Testis (tissue), 3 donors: Measurements from ENCODE around the gene ZNF264. TPM values are rescaled to one million over a fixed set of nuclear protein-coding genes. Genes with fewer than 3 reads are reported as not detected.

Experiments used
- DNase-seq: peaks from one replicate; pipeline ENCODE4 v3.0.0-alpha.2; 2019
- H3K27ac ChIP-seq, 2 donors: fragments of 200-600 bp; sonication (generic); one replicate each; pipeline ENCODE4 v1.5.1; 2019
- H3K27me3 ChIP-seq: fragments of 200-600 bp; sonication (generic); one replicate; pipeline ENCODE4 v1.5.1; 2019
- H3K36me3 ChIP-seq: fragments of 200-600 bp; sonication (generic); one replicate; pipeline ENCODE4 v1.5.1; 2017; ENCODE audit warnings: low read depth; ENCODE audit errors: missing control alignments
- H3K4me1 ChIP-seq: fragments of 200-600 bp; sonication (generic); one replicate; pipeline ENCODE4 v1.5.1; 2019
- H3K4me3 ChIP-seq, 2 donors: fragments of 200-600 bp; sonication (generic); one replicate each; pipeline ENCODE4 v1.5.1; 2017 to 2019
- H3K9me3 ChIP-seq: fragments of 200-600 bp; sonication (generic); one replicate; pipeline ENCODE4 v1.5.1; 2017
- POLR2A ChIP-seq: fragments of 450-650 bp; IDR thresholded peaks from one replicate; pipeline ENCODE4 v1.6.1; 2017; ENCODE audit warnings: antibody characterized with exemption, mild to moderate bottlenecking, moderate library complexity
- WGBS, 2 donors: methylation state at CpG; one replicate each; pipeline ENCODE4 v1.1.5; 2018; 5-methylcytosine and 5-hydroxymethylcytosine counted together
- intact Hi-C: fragments of 100-400 bp; cut with DNase I; formaldehyde crosslinking; loops from one replicate; pipeline ENCODE4 v1.15.1; 2023; ENCODE audit warnings: low total_unique reads
- polyA plus RNA-seq: library from polyadenylated mRNA; stranded (reverse); fragments of 350-450 nt; fragmentation: Illumina TruSeq; extraction: RNeasy Lipid Tissue Mini Kit (QIAGEN cat#74804); gene quantifications from one replicate; pipeline ENCODE4 v1.2.3, GENCODE V29; 2014; ENCODE audit warnings: low read depth, low replicate concordance; ENCODE audit not compliant: insufficient read depth
- total RNA-seq, 2 donors: library from RNA; depleted of rRNA; stranded (reverse); fragments of >200 nt; gene quantifications; one replicate each; pipeline ENCODE4 v1.2.3, GENCODE V29; 2016
- TF ChIP-seq, protein P1 (sequence below), 3 experiments: fragments of 450-650 bp in 2 of 3; fragments of 200-600 bp in 1 of 3; sonication (generic) in 1 of 3; IDR thresholded peaks; one replicate each; pipeline ENCODE4 v1.5.1; 2016 to 2019; ENCODE audit warnings: antibody characterized with exemption in 3 of 3, mild to moderate bottlenecking in 2 of 3, moderate library complexity in 1 of 3

ZNF264 gene
- total and polyA plus RNA-seq, 3 donors from 2014 or later: 28.7 to 48.3 (median 47.6) TPM

DNA sequence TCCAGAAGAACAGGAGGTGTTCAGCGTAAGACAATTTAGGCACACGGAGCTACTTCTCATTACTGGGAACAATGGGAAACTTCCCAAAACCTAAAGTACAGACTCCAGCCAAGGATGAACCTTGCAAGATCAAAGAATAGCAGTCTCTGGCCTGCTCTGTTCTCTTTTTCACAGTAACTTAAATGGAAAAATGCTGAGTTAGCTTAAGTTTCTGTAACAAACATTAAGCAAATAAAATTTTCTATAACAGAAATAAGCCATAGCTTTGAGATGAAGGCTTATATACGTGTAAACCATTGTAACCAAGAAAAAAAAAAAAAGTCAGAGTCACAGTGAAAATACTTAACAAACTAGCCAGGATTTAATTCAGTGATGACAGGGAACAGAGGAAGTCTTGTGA, 70.7 kb downstream of the ZNF264 start:
- Histone ChIP-seq H3K36me3 (no peaks in the 10 kb centered on the region), H3K27ac (no peak overlapping the region), H3K27me3 (no peaks in the 10 kb centered on the region), H3K9me3 (no peaks in the 10 kb centered on the region), H3K4me1 (no peaks in the 10 kb centered on the region), H3K4me3 (no peak overlapping the region)
- no peak for DNase-seq
- TF ChIP-seq POLR2A: no peak
- TF ChIP-seq, protein P1, sequence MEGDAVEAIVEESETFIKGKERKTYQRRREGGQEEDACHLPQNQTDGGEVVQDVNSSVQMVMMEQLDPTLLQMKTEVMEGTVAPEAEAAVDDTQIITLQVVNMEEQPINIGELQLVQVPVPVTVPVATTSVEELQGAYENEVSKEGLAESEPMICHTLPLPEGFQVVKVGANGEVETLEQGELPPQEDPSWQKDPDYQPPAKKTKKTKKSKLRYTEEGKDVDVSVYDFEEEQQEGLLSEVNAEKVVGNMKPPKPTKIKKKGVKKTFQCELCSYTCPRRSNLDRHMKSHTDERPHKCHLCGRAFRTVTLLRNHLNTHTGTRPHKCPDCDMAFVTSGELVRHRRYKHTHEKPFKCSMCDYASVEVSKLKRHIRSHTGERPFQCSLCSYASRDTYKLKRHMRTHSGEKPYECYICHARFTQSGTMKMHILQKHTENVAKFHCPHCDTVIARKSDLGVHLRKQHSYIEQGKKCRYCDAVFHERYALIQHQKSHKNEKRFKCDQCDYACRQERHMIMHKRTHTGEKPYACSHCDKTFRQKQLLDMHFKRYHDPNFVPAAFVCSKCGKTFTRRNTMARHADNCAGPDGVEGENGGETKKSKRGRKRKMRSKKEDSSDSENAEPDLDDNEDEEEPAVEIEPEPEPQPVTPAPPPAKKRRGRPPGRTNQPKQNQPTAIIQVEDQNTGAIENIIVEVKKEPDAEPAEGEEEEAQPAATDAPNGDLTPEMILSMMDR (IDR thresholded peaks at IDR 0.05): no peak
- intact Hi-C loops: no loop called here
- WGBS, 2 donors: 81% methylated on average over 3 of the region's 3 CpGs

DNA sequence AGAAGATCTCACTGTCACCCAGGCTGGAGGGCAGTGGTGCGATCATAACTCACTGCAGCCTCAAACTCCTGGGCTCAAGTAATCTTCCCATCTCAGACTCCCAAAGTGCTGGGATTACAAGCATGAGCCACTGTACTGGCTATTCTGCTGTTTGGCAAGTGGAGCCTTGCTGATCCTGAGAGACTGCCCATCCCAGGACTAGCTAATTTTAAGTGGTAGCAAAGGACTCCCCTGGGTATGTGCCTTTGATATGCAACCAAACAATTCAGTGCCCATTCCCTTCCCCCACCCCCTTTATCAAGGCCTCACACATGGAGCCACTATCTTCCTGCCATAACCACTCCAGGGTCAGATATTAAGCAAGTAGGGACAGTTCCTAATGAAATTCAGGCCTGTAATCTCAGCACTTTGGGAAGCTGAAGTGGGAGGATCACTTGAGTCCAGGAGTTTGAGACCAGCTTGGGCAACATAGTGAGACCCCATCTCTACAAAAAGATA, 72.0 kb downstream of the ZNF264 start:
- Histone ChIP-seq H3K4me1 (no peaks in the 10 kb centered on the region), H3K36me3 (no peaks in the 10 kb centered on the region), H3K4me3 (no peak overlapping the region), H3K9me3 (no peaks in the 10 kb centered on the region), H3K27me3 (no peaks in the 10 kb centered on the region), H3K27ac (no peak overlapping the region)
- intact Hi-C loops: no loop called here
- WGBS, 2 donors: 63 to 88% methylated on average over 1 of the region's 1 CpG
- no peak for DNase-seq
- no peak for TF ChIP-seq POLR2A
- TF ChIP-seq, protein P1 (IDR thresholded peaks at IDR 0.05): no peak

DNA sequence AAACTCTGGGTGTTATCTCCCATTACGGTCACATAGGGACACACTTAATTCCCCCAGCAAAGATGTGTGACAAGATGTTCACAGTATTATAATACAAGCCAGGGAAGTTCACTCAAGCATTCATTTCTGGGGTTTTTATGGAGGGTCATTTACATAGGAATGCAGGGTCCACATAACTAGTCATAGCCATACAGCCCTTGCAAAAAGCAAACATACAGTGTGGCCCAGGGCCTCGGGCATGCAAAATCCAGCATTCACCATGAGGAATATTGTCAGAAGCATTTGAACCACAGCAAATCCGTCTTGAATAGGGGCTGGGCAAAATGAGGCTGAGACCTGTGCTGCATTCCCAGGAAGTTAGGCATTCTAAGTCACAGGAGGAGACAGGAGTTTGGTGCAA, 76.0 kb downstream of the ZNF264 start:
- intact Hi-C loops: no loop called here
- WGBS, 2 donors: 78 to 82% methylated on average over 3 of the region's 3 CpGs
- Histone ChIP-seq H3K36me3 (no peaks in the 10 kb centered on the region), H3K27me3 (no peaks in the 10 kb centered on the region), H3K9me3 (no peaks in the 10 kb centered on the region), H3K4me3 (no peak overlapping the region), H3K27ac (no peak overlapping the region), H3K4me1 (no peaks in the 10 kb centered on the region)
- TF ChIP-seq, protein P1 (IDR thresholded peaks at IDR 0.05): no peak
- no peak for TF ChIP-seq POLR2A
- no peak for DNase-seq

DNA sequence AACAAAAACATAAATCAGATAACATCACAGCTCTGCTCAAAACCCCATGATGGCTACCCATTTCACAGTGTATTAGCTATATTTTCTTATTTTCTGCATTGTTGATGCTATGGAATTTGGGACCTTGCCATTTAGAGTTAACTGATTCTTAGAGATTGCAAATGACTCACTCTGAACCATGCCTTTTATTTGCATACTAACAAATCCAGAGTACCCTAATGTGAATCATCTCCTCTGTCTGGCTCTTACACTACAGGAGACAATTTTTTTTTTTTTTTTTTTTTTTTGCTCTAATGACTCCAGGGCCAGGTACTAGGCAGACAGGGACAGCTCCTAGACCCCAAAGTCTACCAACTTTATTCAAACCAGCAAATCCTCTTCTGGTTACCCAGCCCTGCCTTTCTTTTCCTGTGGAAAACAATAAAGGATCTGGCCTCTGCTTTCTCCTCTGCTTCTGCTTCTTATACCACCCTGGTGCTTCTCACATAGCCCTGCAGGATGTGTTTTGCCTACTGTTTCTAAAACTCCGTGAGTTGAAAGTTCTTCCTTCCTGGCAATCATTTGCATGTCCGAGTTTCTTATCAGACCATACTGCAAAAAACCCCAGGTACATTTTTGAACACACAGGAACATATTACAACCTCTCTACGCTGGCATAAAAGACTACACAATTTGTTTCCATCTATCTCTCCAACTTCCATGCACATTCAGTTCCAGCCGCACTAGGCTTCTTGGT, 78.4 kb downstream of the ZNF264 start:
- H3K4me3 ChIP-seq: no peak overlapping the region
- intact Hi-C loops: no loop called here
- no peaks in the 10 kb centered on the region for H3K4me1 ChIP-seq
- no peaks in the 10 kb centered on the region for H3K9me3 ChIP-seq
- no peaks in the 10 kb centered on the region for H3K27me3 ChIP-seq
- no peaks in the 10 kb centered on the region for H3K36me3 ChIP-seq
- WGBS, 2 donors: 84 to 85% methylated on average over 4 of the region's 4 CpGs
- no peak overlapping the region for H3K27ac ChIP-seq
- DNase-seq: no peak
- no peak for TF ChIP-seq POLR2A
- TF ChIP-seq, protein P1 (IDR thresholded peaks at IDR 0.05): no peak

DNA sequence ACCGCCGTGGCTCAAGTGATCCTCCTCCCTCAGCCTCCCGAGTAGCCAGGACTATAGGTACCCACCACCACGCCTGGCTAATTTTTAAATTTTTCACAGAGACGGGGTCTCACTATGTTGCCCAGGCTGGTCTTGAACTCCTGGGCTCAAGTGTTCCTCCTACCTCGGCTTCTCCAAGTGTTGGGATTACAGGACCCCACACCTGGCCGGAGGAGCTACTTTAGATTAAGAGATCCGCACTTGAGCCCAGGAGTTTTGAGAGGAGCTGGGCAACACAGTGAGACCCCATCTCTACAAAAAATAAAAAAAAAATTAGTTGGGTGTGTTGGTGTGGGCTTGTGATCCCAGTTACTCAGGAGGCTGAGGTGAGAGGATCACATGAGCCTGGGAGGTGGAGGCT, 80.0 kb downstream of the ZNF264 start:
- no peaks in the 10 kb centered on the region for H3K27me3 ChIP-seq
- no peak overlapping the region for H3K27ac ChIP-seq
- WGBS, 2 donors: 95 to 98% methylated on average over 8 of the region's 8 CpGs
- no peak for DNase-seq
- intact Hi-C loops: no loop called here
- no peaks in the 10 kb centered on the region for H3K36me3 ChIP-seq
- no peaks in the 10 kb centered on the region for H3K9me3 ChIP-seq
- H3K4me1 ChIP-seq: no peaks in the 10 kb centered on the region
- no peak for TF ChIP-seq POLR2A
- TF ChIP-seq, protein P1 (IDR thresholded peaks at IDR 0.05): no peak
- no peak overlapping the region for H3K4me3 ChIP-seq
